Neural cell (in vitro differentiated cells): ENCODE data around the gene CA5A. TPM values are rescaled to one million over a fixed set of nuclear protein-coding genes. Genes with fewer than 3 reads are reported as not detected.

Source experiments
- H2AFZ ChIP-seq: fragments of 200-600, 300-800 bp; sonication (generic), shearing (Covaris generic); 2 replicates; pipeline ENCODE4 v1.6.0; 2014; ENCODE audit warnings: low read depth, mild to moderate bottlenecking, antibody characterized with exemption, low read length, moderate library complexity
- H3F3A ChIP-seq: fragments of 200-600 bp; shearing (Covaris generic); 2 replicates; pipeline ENCODE4 v1.6.1; 2016; ENCODE audit warnings: mild to moderate bottlenecking, moderate library complexity, mixed read lengths, antibody characterized with exemption, low read length; ENCODE audit not compliant: insufficient read depth, poor library complexity, severe bottlenecking
- H3K27ac ChIP-seq: fragments of 200-600, 300-800 bp; sonication (generic), shearing (Covaris generic); 2 replicates; pipeline ENCODE4 v1.5.1; 2014; ENCODE audit warnings: mild to moderate bottlenecking, low read length, moderate library complexity
- H3K27me3 ChIP-seq: fragments of 300-800, 200-600 bp; sonication (generic), shearing (Covaris generic); 2 replicates; pipeline ENCODE4 v1.6.0; 2014; ENCODE audit warnings: mild to moderate bottlenecking, low read depth, low read length, moderate library complexity; ENCODE audit not compliant: insufficient read depth
- H3K36me3 ChIP-seq: fragments of 300-800, 200-600 bp; sonication (generic), shearing (Covaris generic); 2 replicates; pipeline ENCODE4 v1.5.1; 2014; ENCODE audit warnings: mild to moderate bottlenecking, antibody characterized with exemption, low read length, moderate library complexity; ENCODE audit not compliant: insufficient read depth
- H3K4me2 ChIP-seq: fragments of 300-800, 200-600 bp; sonication (generic), shearing (Covaris generic); 2 replicates; pipeline ENCODE4 v1.6.0; 2014; ENCODE audit warnings: mild to moderate bottlenecking, low read length
- H3K4me3 ChIP-seq: fragments of 300-800, 200-600 bp; sonication (generic), shearing (Covaris generic); 2 replicates; pipeline ENCODE4 v1.5.1; 2014; ENCODE audit warnings: mild to moderate bottlenecking, low read length, moderate library complexity
- H3K79me2 ChIP-seq: fragments of 200-600 bp; shearing (Covaris generic); replicated peaks from 2 replicates; pipeline ENCODE4 v1.6.0; 2014; ENCODE audit warnings: mild to moderate bottlenecking, low read length, moderate library complexity; ENCODE audit not compliant: insufficient read depth
- H3K9ac ChIP-seq: fragments of 300-800, 200-600 bp; sonication (generic), shearing (Covaris generic); 2 replicates; pipeline ENCODE4 v1.6.1; 2016; ENCODE audit warnings: mild to moderate bottlenecking, low read length, mixed read lengths
- H3K9me2 ChIP-seq: fragments of 200-600 bp; shearing (Covaris generic); 2 replicates; pipeline ENCODE4 v1.6.1; 2016; ENCODE audit warnings: mild to moderate bottlenecking, low read length, mixed read lengths; ENCODE audit not compliant: insufficient read depth
- H3K9me3 ChIP-seq: fragments of 200-600, 300-800 bp; sonication (generic), shearing (Covaris generic); 2 replicates; pipeline ENCODE4 v1.6.1; 2016; ENCODE audit warnings: mild to moderate bottlenecking, mixed run types, low read length, moderate library complexity, mixed read lengths
- H4K20me1 ChIP-seq: fragments of 200-600 bp; shearing (Covaris generic); 2 replicates; pipeline ENCODE4 v1.6.1; 2016; ENCODE audit warnings: mild to moderate bottlenecking, mixed run types; ENCODE audit not compliant: insufficient read depth
- EP300 ChIP-seq: fragments of 450-650 bp; conservative IDR thresholded peaks from 2 replicates; pipeline ENCODE4 v1.6.1; 2014; ENCODE audit warnings: antibody characterized with exemption, mild to moderate bottlenecking, moderate library complexity; ENCODE audit not compliant: poor library complexity, severe bottlenecking
- EZH2 ChIP-seq: fragments of 200-600, 300-800 bp; shearing (Covaris generic), sonication (generic); IDR thresholded peaks from 2 replicates; pipeline ENCODE4 v1.6.1; 2014; ENCODE audit warnings: antibody characterized with exemption, low read length, borderline replicate concordance, mild to moderate bottlenecking; ENCODE audit not compliant: insufficient read depth, poor library complexity, severe bottlenecking
- MXI1 ChIP-seq: fragments of 450-650 bp; conservative IDR thresholded peaks from 2 replicates; pipeline ENCODE4 v1.6.1; 2014; ENCODE audit warnings: antibody characterized with exemption, mild to moderate bottlenecking; ENCODE audit not compliant: poor library complexity, severe bottlenecking
- POLR2AphosphoS5 ChIP-seq: IDR thresholded peaks from 2 replicates; pipeline ENCODE4 v1.6.1; 2012
- RAD21 ChIP-seq: fragments of 450-650 bp; conservative IDR thresholded peaks from 2 replicates; pipeline ENCODE4 v1.6.1; 2014; ENCODE audit warnings: antibody characterized with exemption, mild to moderate bottlenecking, moderate library complexity
- SMC3 ChIP-seq: fragments of 450-650 bp; conservative IDR thresholded peaks from 2 replicates; pipeline ENCODE4 v1.6.1; 2014; ENCODE audit warnings: antibody characterized with exemption, mild to moderate bottlenecking, moderate library complexity; ENCODE audit not compliant: poor library complexity
- TAF1 ChIP-seq: IDR thresholded peaks from 2 replicates; pipeline ENCODE4 v1.6.1; 2012; ENCODE audit warnings: low read depth
- polyA plus RNA-seq: library from polyadenylated mRNA; depleted of rRNA; stranded (reverse); fragments of >200 nt; gene quantifications from 2 replicates; pipeline ENCODE4 v1.2.3, GENCODE V29; 2014
- TF ChIP-seq, protein P1 (sequence below): fragments of 450-650 bp; IDR thresholded peaks from 2 replicates; pipeline ENCODE4 v1.5.1; 2014; ENCODE audit warnings: antibody characterized with exemption, mild to moderate bottlenecking, moderate library complexity; ENCODE audit not compliant: poor library complexity, severe bottlenecking
- TF ChIP-seq, protein P2 (sequence below): IDR thresholded peaks from 2 replicates; pipeline ENCODE4 v1.6.1; 2012; ENCODE audit warnings: borderline replicate concordance

CA5A gene
- polyA plus RNA-seq, 1 donor from 2014 or later = not detected

DNA sequence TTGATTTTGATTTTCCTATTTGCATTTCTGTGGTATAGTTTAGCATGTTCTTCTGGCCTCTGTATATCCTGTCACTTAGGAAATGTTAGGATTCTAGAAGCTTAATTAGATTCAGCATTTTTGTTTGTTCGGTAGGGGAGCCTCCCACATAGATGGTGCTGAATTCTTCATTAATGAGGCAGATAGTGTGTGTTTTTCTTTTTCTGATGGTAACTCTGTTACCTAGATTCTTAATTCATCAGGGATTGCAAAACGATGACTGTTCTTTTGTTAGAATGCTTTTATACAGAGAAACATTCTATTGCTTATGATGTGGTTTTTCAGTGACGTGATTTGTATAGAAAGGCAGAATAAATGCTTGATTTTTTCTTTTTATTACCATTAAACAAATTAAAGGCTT, 33.9 kb upstream of the CA5A start:
- H2AFZ ChIP-seq = no peak overlapping the region
- H3K4me2 ChIP-seq = no peak overlapping the region
- H3F3A ChIP-seq = no peaks in the 10 kb centered on the region
- H3K27me3 ChIP-seq = no peaks in the 10 kb centered on the region
- H3K9me3 ChIP-seq = no peaks in the 10 kb centered on the region
- H3K36me3 ChIP-seq = no peaks in the 10 kb centered on the region
- peaks cover 37% of the 10 kb centered on the region for H3K79me2 ChIP-seq
- H3K27ac ChIP-seq = no peak overlapping the region
- TF ChIP-seq RAD21 = no peak
- TF ChIP-seq EP300 = no peak
- TF ChIP-seq SMC3 = no peak
- no peak for TF ChIP-seq MXI1
- no peak for TF ChIP-seq POLR2AphosphoS5
- TF ChIP-seq, protein P1, sequence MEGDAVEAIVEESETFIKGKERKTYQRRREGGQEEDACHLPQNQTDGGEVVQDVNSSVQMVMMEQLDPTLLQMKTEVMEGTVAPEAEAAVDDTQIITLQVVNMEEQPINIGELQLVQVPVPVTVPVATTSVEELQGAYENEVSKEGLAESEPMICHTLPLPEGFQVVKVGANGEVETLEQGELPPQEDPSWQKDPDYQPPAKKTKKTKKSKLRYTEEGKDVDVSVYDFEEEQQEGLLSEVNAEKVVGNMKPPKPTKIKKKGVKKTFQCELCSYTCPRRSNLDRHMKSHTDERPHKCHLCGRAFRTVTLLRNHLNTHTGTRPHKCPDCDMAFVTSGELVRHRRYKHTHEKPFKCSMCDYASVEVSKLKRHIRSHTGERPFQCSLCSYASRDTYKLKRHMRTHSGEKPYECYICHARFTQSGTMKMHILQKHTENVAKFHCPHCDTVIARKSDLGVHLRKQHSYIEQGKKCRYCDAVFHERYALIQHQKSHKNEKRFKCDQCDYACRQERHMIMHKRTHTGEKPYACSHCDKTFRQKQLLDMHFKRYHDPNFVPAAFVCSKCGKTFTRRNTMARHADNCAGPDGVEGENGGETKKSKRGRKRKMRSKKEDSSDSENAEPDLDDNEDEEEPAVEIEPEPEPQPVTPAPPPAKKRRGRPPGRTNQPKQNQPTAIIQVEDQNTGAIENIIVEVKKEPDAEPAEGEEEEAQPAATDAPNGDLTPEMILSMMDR = no peak
- no peaks in the 10 kb centered on the region for H4K20me1 ChIP-seq
- H3K4me3 ChIP-seq = no peak overlapping the region
- no peak overlapping the region for H3K9ac ChIP-seq
- H3K9me2 ChIP-seq = no peaks in the 10 kb centered on the region

DNA sequence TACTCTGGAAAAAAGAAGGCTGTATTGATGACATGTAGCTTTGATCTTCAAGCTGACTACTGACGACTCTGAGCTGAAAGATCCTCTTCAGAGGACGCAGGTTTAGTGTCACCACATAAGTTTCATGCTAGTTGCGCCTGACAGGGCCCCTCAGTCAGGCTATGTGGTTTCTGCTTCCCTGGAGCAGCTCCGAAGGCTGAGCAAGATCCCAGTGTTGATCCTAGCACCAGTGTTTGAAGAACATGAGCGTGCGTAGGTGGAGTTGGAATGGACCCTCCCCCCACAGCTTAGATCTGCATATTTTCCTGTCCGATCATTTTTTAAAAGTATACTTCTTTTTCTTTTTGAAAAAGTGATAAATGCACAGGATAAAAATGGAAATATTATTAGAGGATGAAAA, 32.2 kb upstream of the CA5A start:
- no peak overlapping the region for H3K4me2 ChIP-seq
- H3K9me3 ChIP-seq = no peaks in the 10 kb centered on the region

DNA sequence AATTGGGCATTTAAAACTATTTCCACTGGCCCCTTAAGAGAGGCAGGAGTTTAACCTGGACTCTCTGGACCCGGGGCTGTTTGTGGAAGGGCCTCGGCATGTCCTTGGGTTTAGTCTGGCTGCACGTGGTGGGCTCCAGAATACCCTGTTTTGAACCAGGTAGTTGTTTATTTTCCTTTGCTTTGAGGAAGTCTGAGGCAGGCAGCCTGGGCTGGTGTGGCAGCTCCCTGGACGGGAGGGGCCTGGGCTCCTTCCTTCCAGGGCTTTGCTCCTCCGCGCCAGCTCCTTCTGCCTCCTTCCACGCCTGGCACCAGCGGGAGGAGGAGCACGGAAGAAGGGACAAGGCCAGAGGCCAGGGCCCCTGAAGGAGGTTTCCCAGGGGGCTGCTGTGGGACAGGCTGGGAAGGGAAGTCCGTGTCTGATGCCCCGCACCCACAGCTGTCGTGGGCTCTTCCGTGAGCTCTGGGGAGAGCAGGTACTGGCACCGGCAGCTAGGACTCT, 30.4 kb upstream of the CA5A start:
- Histone ChIP-seq H3K79me2 (peaks cover 25% of the 10 kb centered on the region), H3K4me2 (no peak overlapping the region), H3K27me3 (no peaks in the 10 kb centered on the region), H3K36me3 (no peaks in the 10 kb centered on the region), H4K20me1 (no peaks in the 10 kb centered on the region), H3K9me3 (no peaks in the 10 kb centered on the region), H3K27ac (no peak overlapping the region), H3K4me3 (no peak overlapping the region), H3F3A (no peaks in the 10 kb centered on the region), H2AFZ (no peak overlapping the region), H3K9ac (no peak overlapping the region), H3K9me2 (no peaks in the 10 kb centered on the region)
- TF ChIP-seq, protein P1 = no peak
- TF ChIP-seq EZH2 (no peak), POLR2AphosphoS5 (no peak), TAF1 (no peak), EP300 (no peak), MXI1 (no peak), SMC3 (no peak), RAD21 (no peak)
- TF ChIP-seq, protein P2, sequence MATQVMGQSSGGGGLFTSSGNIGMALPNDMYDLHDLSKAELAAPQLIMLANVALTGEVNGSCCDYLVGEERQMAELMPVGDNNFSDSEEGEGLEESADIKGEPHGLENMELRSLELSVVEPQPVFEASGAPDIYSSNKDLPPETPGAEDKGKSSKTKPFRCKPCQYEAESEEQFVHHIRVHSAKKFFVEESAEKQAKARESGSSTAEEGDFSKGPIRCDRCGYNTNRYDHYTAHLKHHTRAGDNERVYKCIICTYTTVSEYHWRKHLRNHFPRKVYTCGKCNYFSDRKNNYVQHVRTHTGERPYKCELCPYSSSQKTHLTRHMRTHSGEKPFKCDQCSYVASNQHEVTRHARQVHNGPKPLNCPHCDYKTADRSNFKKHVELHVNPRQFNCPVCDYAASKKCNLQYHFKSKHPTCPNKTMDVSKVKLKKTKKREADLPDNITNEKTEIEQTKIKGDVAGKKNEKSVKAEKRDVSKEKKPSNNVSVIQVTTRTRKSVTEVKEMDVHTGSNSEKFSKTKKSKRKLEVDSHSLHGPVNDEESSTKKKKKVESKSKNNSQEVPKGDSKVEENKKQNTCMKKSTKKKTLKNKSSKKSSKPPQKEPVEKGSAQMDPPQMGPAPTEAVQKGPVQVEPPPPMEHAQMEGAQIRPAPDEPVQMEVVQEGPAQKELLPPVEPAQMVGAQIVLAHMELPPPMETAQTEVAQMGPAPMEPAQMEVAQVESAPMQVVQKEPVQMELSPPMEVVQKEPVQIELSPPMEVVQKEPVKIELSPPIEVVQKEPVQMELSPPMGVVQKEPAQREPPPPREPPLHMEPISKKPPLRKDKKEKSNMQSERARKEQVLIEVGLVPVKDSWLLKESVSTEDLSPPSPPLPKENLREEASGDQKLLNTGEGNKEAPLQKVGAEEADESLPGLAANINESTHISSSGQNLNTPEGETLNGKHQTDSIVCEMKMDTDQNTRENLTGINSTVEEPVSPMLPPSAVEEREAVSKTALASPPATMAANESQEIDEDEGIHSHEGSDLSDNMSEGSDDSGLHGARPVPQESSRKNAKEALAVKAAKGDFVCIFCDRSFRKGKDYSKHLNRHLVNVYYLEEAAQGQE = no peak

More for the DNA sequence above, 32.2 kb upstream of the CA5A start:
- no peak overlapping the region for H2AFZ ChIP-seq
- no peak overlapping the region for H3K9ac ChIP-seq
- H3K9me2 ChIP-seq = no peaks in the 10 kb centered on the region
- no peak overlapping the region for H3K27ac ChIP-seq
- H3K79me2 ChIP-seq = peaks cover 41% of the 10 kb centered on the region
- H3F3A ChIP-seq = no peaks in the 10 kb centered on the region
- H3K36me3 ChIP-seq = no peaks in the 10 kb centered on the region
- H3K4me3 ChIP-seq = no peak overlapping the region
- H4K20me1 ChIP-seq = no peaks in the 10 kb centered on the region
- TF ChIP-seq EZH2 = no peak
- no peak for TF ChIP-seq POLR2AphosphoS5
- no peak for TF ChIP-seq TAF1
- no peaks in the 10 kb centered on the region for H3K27me3 ChIP-seq
